OCI-LY7 (cell line): ENCODE measurements around the gene HOXB6.

Source experiments
- EZH2phosphoT487 ChIP-seq: fragments of 200-600 bp; sonication (generic); IDR thresholded peaks from 2 replicates; pipeline ENCODE4 v1.6.1; 2018; ENCODE audit warnings: low read depth, borderline replicate concordance, mild to moderate bottlenecking, mixed run types, antibody characterized with exemption, low read length, moderate library complexity, mixed read lengths
- TF ChIP-seq, protein P1 (sequence below): fragments of 200-600 bp; sonication (generic); conservative IDR thresholded peaks from 2 replicates; pipeline ENCODE4 v1.5.1; 2014; ENCODE audit warnings: mild to moderate bottlenecking, antibody characterized with exemption, low read length, moderate library complexity, mixed read lengths

- TF ChIP-seq, protein P1, sequence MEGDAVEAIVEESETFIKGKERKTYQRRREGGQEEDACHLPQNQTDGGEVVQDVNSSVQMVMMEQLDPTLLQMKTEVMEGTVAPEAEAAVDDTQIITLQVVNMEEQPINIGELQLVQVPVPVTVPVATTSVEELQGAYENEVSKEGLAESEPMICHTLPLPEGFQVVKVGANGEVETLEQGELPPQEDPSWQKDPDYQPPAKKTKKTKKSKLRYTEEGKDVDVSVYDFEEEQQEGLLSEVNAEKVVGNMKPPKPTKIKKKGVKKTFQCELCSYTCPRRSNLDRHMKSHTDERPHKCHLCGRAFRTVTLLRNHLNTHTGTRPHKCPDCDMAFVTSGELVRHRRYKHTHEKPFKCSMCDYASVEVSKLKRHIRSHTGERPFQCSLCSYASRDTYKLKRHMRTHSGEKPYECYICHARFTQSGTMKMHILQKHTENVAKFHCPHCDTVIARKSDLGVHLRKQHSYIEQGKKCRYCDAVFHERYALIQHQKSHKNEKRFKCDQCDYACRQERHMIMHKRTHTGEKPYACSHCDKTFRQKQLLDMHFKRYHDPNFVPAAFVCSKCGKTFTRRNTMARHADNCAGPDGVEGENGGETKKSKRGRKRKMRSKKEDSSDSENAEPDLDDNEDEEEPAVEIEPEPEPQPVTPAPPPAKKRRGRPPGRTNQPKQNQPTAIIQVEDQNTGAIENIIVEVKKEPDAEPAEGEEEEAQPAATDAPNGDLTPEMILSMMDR: no peak
- TF ChIP-seq EZH2phosphoT487: no peak
Measured at GRCh38 chr17:48598736-48599135, 6.0 kb downstream of the HOXB6 start.
